Measurements from ENCODE around the gene STEAP3. TPM values are rescaled to one million over a fixed set of nuclear protein-coding genes. Genes with fewer than 3 reads are reported as not detected.

STEAP3 gene
- total RNA-seq, 3 donors from 2014 or later (not counting 1 experiment from before 2014, with no cell fraction given), result 1.7 to 2.5 (median 2.0) TPM

DNA sequence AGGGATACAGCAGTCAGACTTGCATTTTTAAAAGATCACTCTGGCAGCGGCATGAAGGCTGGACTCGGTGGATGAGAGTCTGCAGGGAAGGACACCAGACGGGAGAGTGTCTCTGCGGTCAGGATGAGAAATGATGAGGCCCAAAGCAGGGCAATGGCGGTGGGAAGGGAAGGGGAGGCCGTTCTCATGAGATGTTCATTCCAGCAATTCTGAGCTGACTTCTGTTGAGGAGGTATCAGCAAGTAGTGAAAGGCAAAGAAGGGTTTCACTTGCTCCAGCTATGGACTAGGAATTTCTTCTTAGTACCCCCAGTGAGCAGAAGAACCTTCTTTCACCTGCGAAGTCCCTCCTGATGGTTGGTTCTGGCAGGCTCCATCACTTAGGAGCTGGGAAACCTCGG is 63.0 kb downstream of the STEAP3 start:
- peaks cover 16 to 26% of the 10 kb centered on the region in 2 donors for H3K4me1 Mint-ChIP-seq
- H3K36me3 Mint-ChIP-seq, result no peaks in the 10 kb centered on the region
- H3K27me3 Mint-ChIP-seq (ENCODE audit: low read depth in 2 of 2), result no peaks in the 10 kb centered on the region
- no peaks in the 10 kb centered on the region for H3K9me3 Mint-ChIP-seq
- no peaks in the 10 kb centered on the region for H3K36me3 ChIP-seq (ENCODE audit: control insufficient read depth, insufficient read depth, low read length)
- intact Hi-C loops (cut with micrococcal nuclease), result no loop called here
- TF ChIP-seq, protein P1, sequence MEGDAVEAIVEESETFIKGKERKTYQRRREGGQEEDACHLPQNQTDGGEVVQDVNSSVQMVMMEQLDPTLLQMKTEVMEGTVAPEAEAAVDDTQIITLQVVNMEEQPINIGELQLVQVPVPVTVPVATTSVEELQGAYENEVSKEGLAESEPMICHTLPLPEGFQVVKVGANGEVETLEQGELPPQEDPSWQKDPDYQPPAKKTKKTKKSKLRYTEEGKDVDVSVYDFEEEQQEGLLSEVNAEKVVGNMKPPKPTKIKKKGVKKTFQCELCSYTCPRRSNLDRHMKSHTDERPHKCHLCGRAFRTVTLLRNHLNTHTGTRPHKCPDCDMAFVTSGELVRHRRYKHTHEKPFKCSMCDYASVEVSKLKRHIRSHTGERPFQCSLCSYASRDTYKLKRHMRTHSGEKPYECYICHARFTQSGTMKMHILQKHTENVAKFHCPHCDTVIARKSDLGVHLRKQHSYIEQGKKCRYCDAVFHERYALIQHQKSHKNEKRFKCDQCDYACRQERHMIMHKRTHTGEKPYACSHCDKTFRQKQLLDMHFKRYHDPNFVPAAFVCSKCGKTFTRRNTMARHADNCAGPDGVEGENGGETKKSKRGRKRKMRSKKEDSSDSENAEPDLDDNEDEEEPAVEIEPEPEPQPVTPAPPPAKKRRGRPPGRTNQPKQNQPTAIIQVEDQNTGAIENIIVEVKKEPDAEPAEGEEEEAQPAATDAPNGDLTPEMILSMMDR (IDR thresholded peaks at IDR 0.05), result no peak
- H3K27ac ChIP-seq (ENCODE audit: low read length), result no peak overlapping the region
- no peak for DNase-seq
- no peaks in the 10 kb centered on the region for H3K27me3 ChIP-seq (ENCODE audit: control insufficient read depth, insufficient read depth, low read length)
- peaks cover 3% of the 10 kb centered on the region for H3K4me1 ChIP-seq (ENCODE audit: control insufficient read depth, insufficient read depth, low read length)
- no peak overlapping the region for H3K4me3 Mint-ChIP-seq
- peak overlapping the region in 1 of 2 donors; percentile 11 for H3K27ac Mint-ChIP-seq
- no peak for ATAC-seq
- H3K9me3 ChIP-seq (ENCODE audit: control insufficient read depth, insufficient read depth, low read length), result no peaks in the 10 kb centered on the region
- no peak overlapping the region for H3K4me3 ChIP-seq (ENCODE audit: low read length)
- WGBS (ENCODE audit: insufficient coverage), result 88% methylated on average over 8 of the region's 8 CpGs

DNA sequence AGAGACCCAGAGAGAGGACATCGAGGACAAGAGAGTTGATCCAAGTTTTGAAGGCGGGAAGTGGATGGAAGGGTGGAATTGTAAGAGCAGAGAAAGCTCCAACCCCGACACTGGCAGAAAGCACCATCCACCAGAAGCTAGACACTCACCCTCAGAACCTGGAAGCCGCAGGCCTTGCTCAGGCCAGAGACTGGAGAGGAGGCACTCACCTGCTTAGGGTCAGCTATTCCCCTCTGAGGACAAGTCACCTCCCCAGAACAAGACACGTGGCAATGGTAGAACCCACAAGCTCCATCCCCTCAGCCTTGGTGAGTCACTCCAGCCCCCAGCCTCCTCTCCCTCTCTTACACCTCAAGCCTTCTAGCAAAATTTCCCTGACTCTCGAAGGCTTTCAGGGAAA is 64.9 kb downstream of the STEAP3 start:
- Histone ChIP-seq H3K36me3 (ENCODE audit: control insufficient read depth, insufficient read depth, low read length) (no peaks in the 10 kb centered on the region), H3K27ac (ENCODE audit: low read length) (no peak overlapping the region), H3K27me3 (ENCODE audit: control insufficient read depth, insufficient read depth, low read length) (no peaks in the 10 kb centered on the region), H3K4me1 (ENCODE audit: control insufficient read depth, insufficient read depth, low read length) (peaks cover 3% of the 10 kb centered on the region), H3K9me3 (ENCODE audit: control insufficient read depth, insufficient read depth, low read length) (no peaks in the 10 kb centered on the region), H3K4me3 (ENCODE audit: low read length) (no peak overlapping the region)
- DNase-seq, result no peak
- Mint-ChIP-seq H3K4me1 (peaks cover 22 to 33% of the 10 kb centered on the region in 2 donors), H3K9me3 (no peaks in the 10 kb centered on the region), H3K27me3 (ENCODE audit: low read depth in 2 of 2) (no peaks in the 10 kb centered on the region), H3K4me3 (peak overlapping the region; percentile 32), H3K27ac (peak overlapping the region in 1 of 2 donors; percentile 78), H3K36me3 (no peaks in the 10 kb centered on the region)
- TF ChIP-seq, protein P1 (IDR thresholded peaks at IDR 0.05), result no peak
- no peak for ATAC-seq
- intact Hi-C loops (cut with micrococcal nuclease), result no loop called here
- WGBS (ENCODE audit: insufficient coverage), result 87% methylated on average over 6 of the region's 6 CpGs

DNA sequence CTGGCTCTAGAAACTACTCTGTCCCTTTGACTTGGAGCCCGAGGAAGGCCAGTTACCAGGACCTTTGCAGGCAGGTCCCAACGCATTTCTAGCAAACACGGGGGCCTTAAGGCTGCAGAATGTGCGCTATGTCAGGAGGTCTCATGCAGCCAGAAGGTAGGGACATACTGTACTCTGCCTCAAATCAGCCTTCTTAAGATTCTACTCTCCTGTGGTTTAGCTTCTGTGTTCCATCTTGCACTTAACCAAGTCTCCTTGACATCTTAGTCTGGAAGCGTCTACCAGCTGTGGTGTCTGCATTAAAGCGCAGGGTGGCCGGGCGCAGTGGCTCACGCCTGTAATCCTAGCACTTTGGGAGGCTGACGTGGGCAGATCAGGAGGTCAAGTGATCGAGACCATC is 65.5 kb downstream of the STEAP3 start:
- peak overlapping the region; percentile 41 to 78 for H3K27ac Mint-ChIP-seq
- no peak for ATAC-seq
- WGBS (ENCODE audit: insufficient coverage), result 73% methylated on average over 11 of the region's 11 CpGs
- intact Hi-C loops (cut with micrococcal nuclease), result no loop called here
- Histone ChIP-seq H3K4me3 (ENCODE audit: low read length) (no peak overlapping the region), H3K27ac (ENCODE audit: low read length) (no peak overlapping the region), H3K9me3 (ENCODE audit: control insufficient read depth, insufficient read depth, low read length) (no peaks in the 10 kb centered on the region), H3K27me3 (ENCODE audit: control insufficient read depth, insufficient read depth, low read length) (no peaks in the 10 kb centered on the region), H3K36me3 (ENCODE audit: control insufficient read depth, insufficient read depth, low read length) (no peaks in the 10 kb centered on the region), H3K4me1 (ENCODE audit: control insufficient read depth, insufficient read depth, low read length) (peaks cover 3% of the 10 kb centered on the region)
- H3K4me1 Mint-ChIP-seq, result peaks cover 22 to 33% of the 10 kb centered on the region in 2 donors
- DNase-seq, result no peak
- no peaks in the 10 kb centered on the region for H3K9me3 Mint-ChIP-seq
- H3K27me3 Mint-ChIP-seq (ENCODE audit: low read depth in 2 of 2), result no peaks in the 10 kb centered on the region
- TF ChIP-seq, protein P1 (IDR thresholded peaks at IDR 0.05), result no peak
- peak overlapping the region; percentile 32 for H3K4me3 Mint-ChIP-seq
- no peaks in the 10 kb centered on the region for H3K36me3 Mint-ChIP-seq

DNA sequence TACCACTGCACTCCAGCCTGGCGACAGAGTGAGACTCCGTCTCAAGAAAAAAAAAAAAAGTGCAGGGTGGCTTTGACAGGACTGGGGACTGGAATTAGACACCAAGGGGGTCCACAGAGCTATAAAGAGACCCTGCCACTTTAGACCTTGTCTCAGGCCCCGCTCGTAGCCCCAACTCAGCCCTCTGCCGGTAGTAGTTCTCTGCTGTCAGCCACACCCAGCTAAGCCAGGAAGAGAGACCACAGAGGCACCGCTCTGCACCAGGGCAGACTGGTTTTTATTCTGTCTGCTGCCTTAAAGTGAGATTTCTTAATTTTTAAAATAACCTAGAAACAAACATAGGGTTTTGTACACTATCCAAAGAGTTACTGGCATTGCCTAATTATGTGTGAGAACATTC is 66.0 kb downstream of the STEAP3 start:
- no peak overlapping the region for H3K4me3 ChIP-seq (ENCODE audit: low read length)
- H3K27ac ChIP-seq (ENCODE audit: low read length), result peak overlapping the region; percentile 6
- DNase-seq (no peak), ATAC-seq (peak; percentile 72 to 84 (median 84))
- H3K9me3 ChIP-seq (ENCODE audit: control insufficient read depth, insufficient read depth, low read length), result no peaks in the 10 kb centered on the region
- Mint-ChIP-seq H3K4me3 (peak overlapping the region; percentile 25), H3K27ac (peak overlapping the region; percentile 41 to 78), H3K4me1 (peaks cover 22 to 33% of the 10 kb centered on the region in 2 donors), H3K36me3 (no peaks in the 10 kb centered on the region), H3K9me3 (no peaks in the 10 kb centered on the region), H3K27me3 (ENCODE audit: low read depth in 2 of 2) (no peaks in the 10 kb centered on the region)
- no peaks in the 10 kb centered on the region for H3K36me3 ChIP-seq (ENCODE audit: control insufficient read depth, insufficient read depth, low read length)
- WGBS (ENCODE audit: insufficient coverage), result 57% methylated on average over 6 of the region's 6 CpGs
- intact Hi-C loops (cut with micrococcal nuclease), result no loop called here
- H3K27me3 ChIP-seq (ENCODE audit: control insufficient read depth, insufficient read depth, low read length), result no peaks in the 10 kb centered on the region
- TF ChIP-seq, protein P1 (IDR thresholded peaks at IDR 0.05), result no peak
- peaks cover 3% of the 10 kb centered on the region for H3K4me1 ChIP-seq (ENCODE audit: control insufficient read depth, insufficient read depth, low read length)
